Fibroblast of pulmonary artery (primary cell): Measurements from ENCODE around the gene ADAMTS2.

Experiments
- DNase-seq: peaks from one replicate; pipeline ENCODE4 v3.0.0-alpha.2; 2010; ENCODE audit warnings: low read depth
- H3K4me3 ChIP-seq: replicated peaks from 2 replicates; pipeline ENCODE4 v1.5.1; 2011; ENCODE audit warnings: low read depth, mild to moderate bottlenecking, control low read depth, low read length, moderate library complexity
- TF ChIP-seq, protein P1 (sequence below): IDR thresholded peaks from 2 replicates; pipeline ENCODE4 v1.5.1; 2011; ENCODE audit warnings: mild to moderate bottlenecking, control low read depth, low read length, inconsistent platforms; ENCODE audit errors: missing control alignments

The ADAMTS2 gene

DNA sequence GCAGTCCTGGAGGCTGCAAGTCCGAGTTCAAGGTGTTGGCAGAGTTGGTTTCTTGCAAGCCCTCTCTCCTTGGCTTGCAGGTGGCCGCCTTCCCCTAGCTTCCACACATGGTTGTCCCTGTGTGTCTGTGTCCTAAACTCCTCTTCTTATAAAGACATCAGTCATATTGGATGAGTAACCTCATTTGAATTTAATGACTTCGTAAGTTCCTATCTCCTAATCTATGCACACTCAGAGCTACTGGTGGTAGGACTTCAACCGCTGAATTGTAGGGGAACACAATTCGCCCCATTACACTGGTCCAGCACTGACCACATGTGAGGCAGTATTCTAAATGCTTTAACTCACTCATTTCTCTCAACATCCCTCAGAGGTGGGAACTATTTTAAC is 25.9 kb upstream of the ADAMTS2 start:
- no peak for DNase-seq
- no peak overlapping the region for H3K4me3 ChIP-seq
- TF ChIP-seq, protein P1, sequence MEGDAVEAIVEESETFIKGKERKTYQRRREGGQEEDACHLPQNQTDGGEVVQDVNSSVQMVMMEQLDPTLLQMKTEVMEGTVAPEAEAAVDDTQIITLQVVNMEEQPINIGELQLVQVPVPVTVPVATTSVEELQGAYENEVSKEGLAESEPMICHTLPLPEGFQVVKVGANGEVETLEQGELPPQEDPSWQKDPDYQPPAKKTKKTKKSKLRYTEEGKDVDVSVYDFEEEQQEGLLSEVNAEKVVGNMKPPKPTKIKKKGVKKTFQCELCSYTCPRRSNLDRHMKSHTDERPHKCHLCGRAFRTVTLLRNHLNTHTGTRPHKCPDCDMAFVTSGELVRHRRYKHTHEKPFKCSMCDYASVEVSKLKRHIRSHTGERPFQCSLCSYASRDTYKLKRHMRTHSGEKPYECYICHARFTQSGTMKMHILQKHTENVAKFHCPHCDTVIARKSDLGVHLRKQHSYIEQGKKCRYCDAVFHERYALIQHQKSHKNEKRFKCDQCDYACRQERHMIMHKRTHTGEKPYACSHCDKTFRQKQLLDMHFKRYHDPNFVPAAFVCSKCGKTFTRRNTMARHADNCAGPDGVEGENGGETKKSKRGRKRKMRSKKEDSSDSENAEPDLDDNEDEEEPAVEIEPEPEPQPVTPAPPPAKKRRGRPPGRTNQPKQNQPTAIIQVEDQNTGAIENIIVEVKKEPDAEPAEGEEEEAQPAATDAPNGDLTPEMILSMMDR = no peak

DNA sequence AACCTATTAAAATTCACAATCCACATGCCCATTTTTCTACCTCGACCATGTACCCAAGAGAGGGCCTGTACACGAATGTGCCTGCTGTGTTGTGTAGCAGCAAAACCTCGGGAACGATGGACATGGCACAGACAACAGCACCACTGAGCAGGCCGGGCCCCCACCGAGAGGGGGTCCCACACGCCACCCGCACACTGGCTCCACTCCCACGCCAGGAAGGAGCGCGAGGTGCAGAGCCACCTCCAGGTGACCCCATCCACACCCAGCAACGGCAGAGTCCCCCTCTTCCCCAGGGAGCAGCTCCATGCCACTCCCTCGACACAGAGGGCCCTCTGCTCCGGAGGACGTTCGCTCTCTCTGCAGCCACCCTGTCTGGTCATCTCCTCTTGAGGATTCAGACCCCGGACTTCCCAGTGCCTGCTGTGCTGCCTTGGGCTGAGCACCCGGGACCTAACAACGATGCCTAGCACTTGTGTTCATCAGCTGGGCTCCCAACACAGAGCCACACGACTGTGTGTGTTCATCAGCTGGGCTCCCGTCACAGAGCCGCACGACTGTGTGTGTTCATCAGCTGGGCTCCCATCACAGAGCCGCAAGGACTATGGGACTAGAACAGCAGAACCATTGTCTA is 25.3 kb upstream of the ADAMTS2 start:
- no peak overlapping the region for H3K4me3 ChIP-seq
- no peak for DNase-seq
- TF ChIP-seq, protein P1 = no peak

DNA sequence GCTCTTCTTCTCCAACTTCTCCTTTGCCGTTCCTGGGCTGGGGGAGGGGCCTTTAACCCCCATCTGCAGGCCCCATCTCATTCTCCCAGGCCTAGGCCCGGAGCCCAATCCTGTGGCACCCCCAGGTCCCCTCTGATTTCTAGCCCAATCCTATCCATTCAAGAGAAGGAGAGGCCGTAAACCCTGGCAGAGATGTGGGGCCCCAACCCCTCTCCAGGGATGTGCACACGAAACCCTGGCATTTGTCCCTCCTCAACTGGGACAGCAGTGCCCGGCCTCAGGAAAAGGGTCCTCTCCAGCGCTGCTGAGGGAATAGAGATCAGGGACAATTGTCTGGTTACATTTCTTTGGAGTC is 24.2 kb upstream of the ADAMTS2 start:
- H3K4me3 ChIP-seq = no peak overlapping the region
- TF ChIP-seq, protein P1 = no peak
- no peak for DNase-seq

DNA sequence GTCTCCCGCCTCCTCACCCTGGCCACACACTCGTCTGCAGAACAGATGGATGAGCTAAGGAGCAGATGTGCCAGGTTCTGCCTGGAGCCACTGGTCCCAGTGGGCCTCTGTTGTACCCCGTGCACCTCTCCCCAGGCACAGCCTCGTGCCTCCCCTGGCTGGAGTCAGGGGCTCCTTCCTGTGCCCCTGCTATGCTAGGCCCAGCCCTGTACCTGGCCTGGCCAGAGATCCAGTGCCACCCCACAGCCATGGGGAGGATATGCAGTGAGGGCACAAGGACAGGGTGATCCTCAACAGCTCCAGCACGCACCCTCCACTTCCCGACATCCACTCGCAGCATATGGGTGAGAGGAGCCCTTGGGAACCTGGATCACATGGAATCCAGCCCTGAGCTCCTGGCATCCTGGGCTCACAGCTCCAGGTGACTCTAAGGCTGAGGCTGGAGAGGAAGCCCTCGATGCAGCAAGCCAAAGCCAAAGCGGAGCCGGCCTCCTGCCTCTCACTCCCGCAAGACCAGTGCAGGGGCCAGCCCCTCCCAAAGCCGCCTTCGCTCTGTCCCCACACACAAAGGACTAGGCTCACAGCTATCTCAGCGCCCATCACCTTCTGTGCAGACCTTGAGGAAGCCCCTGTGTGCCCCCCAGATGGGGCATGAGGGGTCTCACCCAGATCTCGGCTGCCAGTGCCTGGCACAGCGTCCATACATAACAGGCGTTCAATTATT is 23.7 kb upstream of the ADAMTS2 start:
- H3K4me3 ChIP-seq = no peak overlapping the region
- no peak for DNase-seq
- TF ChIP-seq, protein P1 = no peak

DNA sequence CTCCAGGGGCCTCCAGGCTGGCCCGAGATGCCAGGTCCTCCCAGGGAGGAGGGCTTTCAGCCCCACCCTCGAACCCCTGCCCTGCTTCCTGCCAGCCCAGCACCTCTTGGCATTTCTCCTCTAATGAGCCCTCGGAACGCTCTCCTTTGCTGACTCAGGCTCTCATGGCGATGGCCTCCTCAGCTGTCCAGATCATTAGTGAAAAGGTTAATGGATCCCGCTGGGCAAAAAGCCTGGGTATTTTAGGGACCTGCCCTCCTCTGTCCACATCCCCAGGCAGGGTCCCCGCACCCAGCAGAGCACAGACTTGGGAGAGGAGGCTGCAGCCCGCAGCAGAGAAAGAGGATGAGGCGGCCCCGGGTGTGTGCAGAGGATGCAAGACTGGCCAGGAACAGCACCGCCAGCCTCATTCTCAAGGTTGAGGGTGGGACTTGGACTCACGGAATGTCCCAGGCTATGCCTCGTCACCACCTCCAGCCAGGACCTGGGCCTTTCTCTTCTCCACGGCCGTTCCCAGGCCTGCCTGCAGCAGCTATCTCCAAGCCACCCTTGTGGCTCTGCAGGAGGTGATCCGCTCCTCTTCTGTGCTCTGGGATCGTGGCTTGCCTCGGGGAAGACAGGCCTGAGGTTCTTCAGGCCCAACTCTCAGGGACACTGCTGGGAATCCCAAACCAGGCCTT is 23.0 kb upstream of the ADAMTS2 start:
- DNase-seq = no peak
- TF ChIP-seq, protein P1 = no peak
- H3K4me3 ChIP-seq = no peak overlapping the region

DNA sequence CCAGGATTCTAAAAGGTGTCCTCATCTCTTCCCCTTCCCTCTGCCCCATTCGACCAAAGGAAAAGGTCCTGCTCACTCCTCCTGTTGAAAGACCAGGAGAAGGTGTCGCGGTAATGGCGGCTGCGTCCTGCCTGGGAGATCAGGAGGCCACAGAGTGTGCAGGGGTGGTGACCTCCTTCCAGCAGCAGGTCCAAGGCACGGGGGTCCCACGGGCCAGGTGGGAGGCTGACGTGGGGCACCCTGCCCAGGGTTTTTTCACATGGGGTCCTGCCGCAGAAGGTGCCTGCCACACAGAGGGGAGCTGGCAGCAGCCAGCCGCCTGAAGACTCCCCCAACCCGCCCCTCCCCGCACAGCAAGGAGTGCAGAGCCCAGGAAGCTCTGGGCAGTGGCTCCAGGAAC is 22.2 kb upstream of the ADAMTS2 start:
- TF ChIP-seq, protein P1 = no peak
- DNase-seq = no peak
- no peak overlapping the region for H3K4me3 ChIP-seq
